Caco-2 (cell line): ENCODE measurements around the gene BRSK1. TPM values are rescaled to one million over a fixed set of nuclear protein-coding genes. Genes with fewer than 3 reads are reported as not detected.

Experiments
- BruUV-seq: library from RNA; stranded (reverse); fragments of 400-500 nt; replicated peaks from 2 replicates; lab custom pipeline; 2021; lab: Mats Ljungman, UMichigan
- CTCF ChIA-PET: fragments of 300-600 bp; sonication (Branson Sonifier 250); formaldehyde crosslinking; loops from one replicate; lab custom pipeline; 2022; ENCODE audit warnings: antibody characterized with exemption; lab: Charles Lee
- POLR2A ChIA-PET: fragments of 300-600 bp; sonication (Branson Sonifier 250); formaldehyde crosslinking; loops from one replicate; lab custom pipeline; 2022; ENCODE audit warnings: antibody characterized with exemption; lab: Charles Lee
- DNase-seq, 2 experiments: peaks; one replicate each; pipeline versions ENCODE4 v3.0.0 to v3.0.0-alpha.2; 2020 to 2022
- H3K27me3 ChIP-seq: replicated peaks from 2 replicates; pipeline ENCODE4 v1.6.0; 2011; ENCODE audit warnings: low read length; ENCODE audit not compliant: control insufficient read depth, insufficient read depth
- H3K36me3 ChIP-seq: 2 replicates; pipeline ENCODE4 v1.5.1; 2011; ENCODE audit warnings: low read length; ENCODE audit not compliant: control insufficient read depth, insufficient read depth
- H3K4me1 ChIP-seq: fragments of 250-450 bp; sonication (Bioruptor Pico); 2 replicates; pipeline ENCODE4 v1.5.1; 2020; ENCODE audit warnings: mild to moderate bottlenecking
- H3K4me3 ChIP-seq: 2 replicates; pipeline ENCODE4 v1.5.1; 2011; ENCODE audit warnings: low read depth, mild to moderate bottlenecking, control low read depth, low read length
- H3K9me3 ChIP-seq: fragments of 250-450 bp; sonication (Bioruptor Pico); 2 replicates; pipeline ENCODE4 v1.5.1; 2020; ENCODE audit warnings: mild to moderate bottlenecking, moderate library complexity
- H3K27ac Mint-ChIP-seq: one replicate; pipeline ENCODE4 v1.8.0; 2022; ENCODE audit warnings: mixed read lengths; ENCODE audit not compliant: unreplicated experiment
- H3K27me3 Mint-ChIP-seq: one replicate; pipeline ENCODE4 v1.8.0; 2022; ENCODE audit warnings: mixed read lengths; ENCODE audit not compliant: insufficient read depth, unreplicated experiment
- H3K36me3 Mint-ChIP-seq: one replicate; pipeline ENCODE4 v1.8.0; 2022; ENCODE audit warnings: mild to moderate bottlenecking, mixed read lengths; ENCODE audit not compliant: insufficient read depth, unreplicated experiment
- H3K4me1 Mint-ChIP-seq: one replicate; pipeline ENCODE4 v1.8.0; 2022; ENCODE audit warnings: low read depth, mixed read lengths; ENCODE audit not compliant: unreplicated experiment
- H3K4me3 Mint-ChIP-seq: one replicate; pipeline ENCODE4 v1.8.0; 2022; ENCODE audit warnings: mild to moderate bottlenecking, moderate library complexity, mixed read lengths; ENCODE audit not compliant: unreplicated experiment
- H3K9me3 Mint-ChIP-seq: one replicate; pipeline ENCODE4 v1.8.0; 2022; ENCODE audit warnings: mixed read lengths; ENCODE audit not compliant: unreplicated experiment
- CTCF ChIP-seq, 2 experiments: fragments of 200-600 bp in 1 of 2; IDR thresholded peaks; 1 replicate in 1 of 2; 2 replicates in 1 of 2; pipeline versions ENCODE4 v1.5.1 to v1.8.0; 2011 to 2022; ENCODE audit warnings: antibody characterized with exemption in 1 of 2, control low read depth in 1 of 2, inconsistent platforms in 1 of 2, low read depth in 1 of 2, low read length in 1 of 2, mild to moderate bottlenecking in 1 of 2, moderate library complexity in 1 of 2; ENCODE audit not compliant: insufficient read depth in 1 of 2, severe bottlenecking in 1 of 2, unreplicated experiment in 1 of 2
- intact Hi-C: fragments of 100-400 bp; cut with micrococcal nuclease; formaldehyde crosslinking; loops from one replicate; pipeline ENCODE4 v1.10.0; 2022; ENCODE audit not compliant: unreplicated experiment
- total RNA-seq: library from RNA; stranded (reverse); gene quantifications from 2 replicates; pipeline ENCODE4 v1.2.3, GENCODE V29; 2022

The BRSK1 gene
- total RNA-seq, 1 experiment from 2014 or later, result 28.6 TPM

DNA sequence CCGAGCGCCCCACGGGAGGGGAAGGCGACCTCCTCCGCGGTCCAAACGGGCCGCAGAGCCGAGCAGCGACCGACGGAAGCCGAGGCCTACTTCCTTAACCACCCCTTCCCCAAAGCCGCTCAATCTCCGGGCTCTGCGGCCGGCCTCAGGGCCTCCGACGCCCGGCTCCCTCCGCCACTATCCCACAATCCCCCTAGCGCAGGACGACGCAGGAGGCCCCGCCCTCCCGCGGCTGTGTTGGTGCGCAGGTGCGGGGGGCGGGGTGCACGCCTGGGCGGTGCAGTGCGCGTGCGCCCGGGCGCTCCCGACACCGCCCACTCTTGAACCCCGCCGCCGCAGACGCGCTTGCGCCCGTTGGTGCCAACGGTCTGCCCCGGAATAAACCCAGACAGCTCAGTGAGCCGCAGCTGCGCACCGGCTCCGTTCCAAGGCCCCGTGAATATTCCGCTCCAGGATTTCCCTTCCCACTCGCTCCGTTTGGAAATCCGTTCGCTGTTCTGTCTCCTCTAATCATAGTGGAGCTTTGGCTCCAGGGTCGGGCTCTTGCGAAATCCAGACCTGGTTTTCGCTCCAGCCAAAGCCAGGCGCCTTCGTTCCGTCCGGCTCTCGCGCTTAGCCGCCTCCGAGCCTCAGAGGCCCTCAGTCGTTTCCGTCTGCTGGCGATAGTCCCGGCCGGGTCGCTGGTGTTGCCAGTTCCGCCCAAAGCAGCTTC, 24.8 kb upstream of the BRSK1 start, which contains the start of gene PPP6R1:
TSS of gene PPP6R1 (minus strand) at position 190 of the 712 bp plus-strand sequence. CDS start 11,914 bp downstream, outside the sequence.
- no peak for TF ChIP-seq CTCF (IDR thresholded peaks at IDR 0.05; ENCODE audit: insufficient read depth in 1 of 2, low read depth in 1 of 2, low read length in 1 of 2, severe bottlenecking in 1 of 2, unreplicated experiment in 1 of 2)
- DNase-seq, result peak; percentile 98 to 99
- Mint-ChIP-seq H3K4me1 (peaks cover 23% of the 10 kb centered on the region), H3K36me3 (peaks cover 31% of the 10 kb centered on the region), H3K27ac (peak within 1 kb of the TSS; percentile 81), H3K9me3 (no peaks in the 10 kb centered on the region), H3K27me3 (no peaks in the 10 kb centered on the region), H3K4me3 (peak within 1 kb of the TSS; percentile 94)
- Histone ChIP-seq H3K36me3 (peaks cover 3% of the 10 kb centered on the region), H3K27me3 (no peaks in the 10 kb centered on the region), H3K4me1 (peaks cover 23% of the 10 kb centered on the region; the same call in 1 of the 2 replicates), H3K4me3 (peak within 1 kb of the TSS; percentile 85), H3K9me3 (no peaks in the 10 kb centered on the region)
- ChIA-PET POLR2A (interaction anchor here (0.5 to 1.8 kb wide), 10 partner anchors 10 to 218 kb away, joined by 3 to 22 read pairs (median 8); partner anchors contain the start of genes BRSK1, HSPBP1, KMT5C and TMEM238), CTCF (interaction anchor here (0.7 to 1.9 kb wide), 9 partner anchors 11 to 245 kb away, joined by 3 to 12 read pairs (median 4); partner anchors contain the start of genes HSPBP1 and KMT5C)
- intact Hi-C loops, result loop anchor here (1.0 kb wide), 8 partner anchors 21 to 149 kb away; partner anchors contain the start of genes HSPBP1, KMT5C, RPL28 and TMEM86B
- BruUV-seq, result no TSS peak

DNA sequence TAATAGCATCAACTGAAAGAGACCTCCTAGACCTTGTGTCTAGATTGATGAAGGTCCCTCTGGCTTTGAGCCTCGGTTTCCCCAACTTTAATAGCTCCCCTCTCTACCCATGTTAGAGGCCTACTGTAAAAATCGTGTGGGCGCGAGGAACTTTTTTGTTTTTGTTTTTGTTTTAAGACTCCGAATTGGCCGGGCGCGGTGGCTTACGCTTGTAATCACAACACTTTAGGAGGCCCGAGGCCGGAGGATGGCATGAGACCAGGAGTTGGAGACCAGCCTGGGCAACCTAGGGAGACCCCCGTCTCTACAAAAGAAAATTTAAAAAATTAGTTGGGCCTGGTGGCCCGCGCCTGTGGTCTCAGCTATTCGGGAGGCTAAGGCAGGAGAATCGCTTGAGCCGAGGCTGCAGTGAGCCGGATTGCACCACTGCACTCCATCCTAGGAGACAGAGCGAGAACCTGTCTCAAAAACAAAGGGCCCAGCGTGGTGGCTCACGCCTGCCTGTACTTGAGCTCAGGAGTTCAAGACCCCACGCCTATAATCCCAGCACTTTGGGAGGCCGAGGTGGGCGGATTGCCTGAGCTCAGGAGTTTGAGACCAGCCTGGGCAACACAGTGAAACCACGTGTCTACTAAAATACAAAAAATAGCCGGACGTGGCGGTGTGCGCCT, 24.1 kb upstream of the BRSK1 start:
- no peak for TF ChIP-seq CTCF (IDR thresholded peaks at IDR 0.05; ENCODE audit: insufficient read depth in 1 of 2, low read depth in 1 of 2, low read length in 1 of 2, severe bottlenecking in 1 of 2, unreplicated experiment in 1 of 2)
- TSS peak; percentile 98 for BruUV-seq
- H3K4me1 Mint-ChIP-seq, result peaks cover 23% of the 10 kb centered on the region
- peak overlapping the region; percentile 94 for H3K4me3 Mint-ChIP-seq
- intact Hi-C loops, result loop anchor here (1.0 kb wide), 8 partner anchors 21 to 149 kb away; partner anchors contain the start of genes HSPBP1, KMT5C, RPL28 and TMEM86B
- Histone ChIP-seq H3K36me3 (peaks cover 3% of the 10 kb centered on the region), H3K27me3 (no peaks in the 10 kb centered on the region), H3K4me3 (peak overlapping the region; percentile 85), H3K4me1 (peaks cover 23% of the 10 kb centered on the region; the same call in 1 of the 2 replicates), H3K9me3 (no peaks in the 10 kb centered on the region)
- ChIA-PET POLR2A (interaction anchor here (0.5 to 1.8 kb wide), 10 partner anchors 10 to 217 kb away, joined by 3 to 22 read pairs (median 8); partner anchors contain the start of genes BRSK1, HSPBP1, KMT5C and TMEM238), CTCF (interaction anchor here (0.5 to 1.9 kb wide), 11 partner anchors 11 to 244 kb away, joined by 3 to 12 read pairs (median 4); partner anchors contain the start of genes HSPBP1 and KMT5C)
- H3K36me3 Mint-ChIP-seq, result peaks cover 32% of the 10 kb centered on the region
- peak overlapping the region; percentile 77 for H3K27ac Mint-ChIP-seq
- H3K9me3 Mint-ChIP-seq, result no peaks in the 10 kb centered on the region
- no peak for DNase-seq
- H3K27me3 Mint-ChIP-seq, result no peaks in the 10 kb centered on the region

DNA sequence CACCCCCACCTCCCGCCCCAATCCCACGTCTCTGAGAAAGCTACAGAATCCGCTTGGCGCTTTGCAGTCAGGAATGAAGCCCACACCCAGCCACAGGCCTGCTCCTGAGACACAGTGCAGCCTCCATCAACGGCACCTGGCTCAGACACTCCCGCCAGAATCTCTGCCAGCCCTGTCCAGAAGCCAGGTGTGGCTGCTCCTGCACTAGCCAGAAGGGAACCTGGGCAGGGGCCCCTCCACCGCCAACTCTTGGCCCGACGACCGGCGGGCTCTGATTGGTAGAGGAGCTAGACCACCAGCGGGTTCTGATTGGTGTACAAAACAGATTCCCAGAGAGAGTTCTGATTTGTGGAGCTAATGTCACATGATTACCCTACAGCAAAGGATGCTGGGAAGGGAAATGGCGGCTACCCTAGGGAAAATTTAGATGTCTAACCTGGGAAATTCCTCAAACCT, 22.1 kb upstream of the BRSK1 start:
- no peaks in the 10 kb centered on the region for H3K27me3 ChIP-seq
- H3K27ac Mint-ChIP-seq, result no peak overlapping the region
- no peaks in the 10 kb centered on the region; the same call in 1 of the 2 replicates for H3K36me3 ChIP-seq
- H3K4me1 ChIP-seq, result peaks cover 15% of the 10 kb centered on the region; the same call in 1 of the 2 replicates
- H3K9me3 ChIP-seq, result peaks cover 3% of the 10 kb centered on the region; the same call in 1 of the 2 replicates
- H3K4me1 Mint-ChIP-seq, result peaks cover 11% of the 10 kb centered on the region
- BruUV-seq, result no TSS peak
- CTCF ChIA-PET, result no interaction called here
- no peak overlapping the region for H3K4me3 Mint-ChIP-seq
- POLR2A ChIA-PET, result interaction anchor here (0.6 kb wide), 1 partner anchor 103 kb away, joined by 3 read pairs; no protein-coding TSS in a partner anchor
- TF ChIP-seq CTCF (IDR thresholded peaks at IDR 0.05; ENCODE audit: insufficient read depth in 1 of 2, low read depth in 1 of 2, low read length in 1 of 2, severe bottlenecking in 1 of 2, unreplicated experiment in 1 of 2), result no peak
- DNase-seq, result no peak
- H3K9me3 Mint-ChIP-seq, result peaks cover 9% of the 10 kb centered on the region
- H3K27me3 Mint-ChIP-seq, result no peaks in the 10 kb centered on the region
- intact Hi-C loops, result no loop called here
- no peak overlapping the region for H3K4me3 ChIP-seq
- H3K36me3 Mint-ChIP-seq, result peaks cover 35% of the 10 kb centered on the region
